ENCODE results near the gene RBM33.

Gene RBM33

DNA sequence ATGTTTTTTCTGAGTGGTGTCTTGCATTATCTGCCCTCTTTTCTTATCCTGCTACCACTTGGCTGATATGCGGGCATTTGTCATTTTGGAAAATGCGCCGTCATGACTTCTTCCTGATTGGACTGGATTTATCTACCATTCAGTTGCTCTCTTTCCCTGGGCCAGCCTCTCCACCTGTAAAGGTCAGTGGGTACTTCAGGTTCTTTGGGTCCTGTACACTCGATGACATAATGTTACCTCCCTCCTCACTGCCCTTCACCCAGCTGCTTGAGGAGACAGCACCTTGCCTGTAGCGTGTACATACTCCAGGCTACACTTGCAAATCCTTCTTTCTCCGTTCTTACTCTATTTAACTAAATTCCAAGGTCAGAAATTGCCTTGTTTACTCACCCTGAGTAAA is 83.7 kb downstream of the RBM33 start:
- no peaks in the 10 kb centered on the region for H3K27me3 ChIP-seq (ENCODE audit: insufficient read depth, low read length)
- H3F3A ChIP-seq (ENCODE audit: insufficient read depth, low read length) = no peaks in the 10 kb centered on the region
- peak overlapping the region; percentile 48 for H3K27ac ChIP-seq (ENCODE audit: low read depth, low read length, poor library complexity, severe bottlenecking)
- peaks cover 69% of the 10 kb centered on the region for H3K36me3 ChIP-seq (ENCODE audit: insufficient read depth, low read length)
- no peak overlapping the region for H2AFZ ChIP-seq (ENCODE audit: low read length)
- H4K20me1 ChIP-seq (ENCODE audit: insufficient read depth, low read length) = no peaks in the 10 kb centered on the region
- no peaks in the 10 kb centered on the region for H3K9me3 ChIP-seq (ENCODE audit: low read length)
- no peak overlapping the region for H3K4me2 ChIP-seq (ENCODE audit: low read length)
- H3K4me1 ChIP-seq (ENCODE audit: insufficient read depth, low read length, severe bottlenecking) = peaks cover 91% of the 10 kb centered on the region
- H3K4me3 ChIP-seq (ENCODE audit: low read depth, low read length, poor library complexity, severe bottlenecking) = no peak overlapping the region
- H3K9ac ChIP-seq (ENCODE audit: low read length) = no peak overlapping the region
- no peak for TF ChIP-seq EZH2 (IDR thresholded peaks at IDR 0.05; ENCODE audit: borderline replicate concordance, low read length)
- TF ChIP-seq, protein P1, sequence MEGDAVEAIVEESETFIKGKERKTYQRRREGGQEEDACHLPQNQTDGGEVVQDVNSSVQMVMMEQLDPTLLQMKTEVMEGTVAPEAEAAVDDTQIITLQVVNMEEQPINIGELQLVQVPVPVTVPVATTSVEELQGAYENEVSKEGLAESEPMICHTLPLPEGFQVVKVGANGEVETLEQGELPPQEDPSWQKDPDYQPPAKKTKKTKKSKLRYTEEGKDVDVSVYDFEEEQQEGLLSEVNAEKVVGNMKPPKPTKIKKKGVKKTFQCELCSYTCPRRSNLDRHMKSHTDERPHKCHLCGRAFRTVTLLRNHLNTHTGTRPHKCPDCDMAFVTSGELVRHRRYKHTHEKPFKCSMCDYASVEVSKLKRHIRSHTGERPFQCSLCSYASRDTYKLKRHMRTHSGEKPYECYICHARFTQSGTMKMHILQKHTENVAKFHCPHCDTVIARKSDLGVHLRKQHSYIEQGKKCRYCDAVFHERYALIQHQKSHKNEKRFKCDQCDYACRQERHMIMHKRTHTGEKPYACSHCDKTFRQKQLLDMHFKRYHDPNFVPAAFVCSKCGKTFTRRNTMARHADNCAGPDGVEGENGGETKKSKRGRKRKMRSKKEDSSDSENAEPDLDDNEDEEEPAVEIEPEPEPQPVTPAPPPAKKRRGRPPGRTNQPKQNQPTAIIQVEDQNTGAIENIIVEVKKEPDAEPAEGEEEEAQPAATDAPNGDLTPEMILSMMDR (IDR thresholded peaks at IDR 0.05; ENCODE audit: low read length) = no peak
- no peaks in the 10 kb centered on the region for H3K9me2 ChIP-seq (ENCODE audit: low read depth, low read length)
- peaks cover 35% of the 10 kb centered on the region for H3K79me2 ChIP-seq (ENCODE audit: insufficient read depth, low read length)

DNA sequence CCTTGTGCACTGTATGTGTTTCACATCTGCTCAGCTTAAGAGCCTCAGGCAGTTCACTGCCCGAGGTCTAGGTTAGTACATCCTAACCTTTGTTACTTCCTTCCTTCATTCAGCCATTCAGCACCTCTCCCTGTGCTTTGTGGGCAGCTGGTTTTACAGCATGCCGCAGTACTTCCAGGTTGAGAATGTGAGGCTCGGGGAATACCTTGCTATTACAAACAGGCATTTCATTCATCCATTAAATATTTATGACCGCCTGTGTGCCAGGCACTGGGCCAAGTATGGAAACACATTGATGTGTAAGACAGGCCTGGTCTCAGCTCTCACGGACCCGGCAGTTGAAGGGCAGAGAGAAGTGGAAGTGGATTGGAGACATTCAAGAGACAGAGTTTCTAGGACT is 85.4 kb downstream of the RBM33 start:
- Histone ChIP-seq H3K4me2 (ENCODE audit: low read length) (peak overlapping the region; percentile 37; the same call in 1 of the 2 replicates), H3K9me3 (ENCODE audit: low read length) (no peaks in the 10 kb centered on the region), H3K4me1 (ENCODE audit: insufficient read depth, low read length, severe bottlenecking) (peaks cover 84% of the 10 kb centered on the region), H3K27me3 (ENCODE audit: insufficient read depth, low read length) (no peaks in the 10 kb centered on the region), H3F3A (ENCODE audit: insufficient read depth, low read length) (no peaks in the 10 kb centered on the region), H3K79me2 (ENCODE audit: insufficient read depth, low read length) (peaks cover 20% of the 10 kb centered on the region), H2AFZ (ENCODE audit: low read length) (no peak overlapping the region), H3K36me3 (ENCODE audit: insufficient read depth, low read length) (peaks cover 63% of the 10 kb centered on the region), H4K20me1 (ENCODE audit: insufficient read depth, low read length) (no peaks in the 10 kb centered on the region), H3K9ac (ENCODE audit: low read length) (no peak overlapping the region; the same call in 1 of the 2 replicates), H3K4me3 (ENCODE audit: low read depth, low read length, poor library complexity, severe bottlenecking) (no peak overlapping the region), H3K9me2 (ENCODE audit: low read depth, low read length) (no peaks in the 10 kb centered on the region), H3K27ac (ENCODE audit: low read depth, low read length, poor library complexity, severe bottlenecking) (peak overlapping the region; percentile 48)
- TF ChIP-seq, protein P1 (IDR thresholded peaks at IDR 0.05; ENCODE audit: low read length) = no peak
- TF ChIP-seq EZH2 (IDR thresholded peaks at IDR 0.05; ENCODE audit: borderline replicate concordance, low read length) = no peak

DNA sequence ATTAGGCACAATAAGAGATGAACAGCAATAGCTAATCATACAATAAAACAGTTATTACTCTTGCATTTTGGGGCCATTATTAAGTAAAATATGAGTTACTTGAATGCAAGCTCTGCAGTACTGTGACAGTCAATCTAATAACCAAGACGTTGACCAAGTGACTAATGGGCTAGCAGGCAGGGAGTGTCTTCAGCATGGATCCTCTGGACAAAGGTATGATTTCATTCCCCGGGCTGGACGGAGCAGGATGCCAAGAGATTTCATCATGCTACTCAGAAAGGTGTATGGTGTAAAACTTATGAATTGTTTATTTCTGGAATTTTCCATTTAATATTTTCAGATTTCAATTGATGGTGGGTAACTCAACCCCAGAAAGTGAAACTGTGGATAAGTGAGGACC is 86.9 kb downstream of the RBM33 start:
- Histone ChIP-seq H3K79me2 (ENCODE audit: insufficient read depth, low read length) (peaks cover 9% of the 10 kb centered on the region), H2AFZ (ENCODE audit: low read length) (no peak overlapping the region), H3K27ac (ENCODE audit: low read depth, low read length, poor library complexity, severe bottlenecking) (peak overlapping the region; percentile 67), H4K20me1 (ENCODE audit: insufficient read depth, low read length) (no peaks in the 10 kb centered on the region; the same call in 1 of the 2 replicates), H3K36me3 (ENCODE audit: insufficient read depth, low read length) (peaks cover 69% of the 10 kb centered on the region), H3K27me3 (ENCODE audit: insufficient read depth, low read length) (no peaks in the 10 kb centered on the region), H3K9me2 (ENCODE audit: low read depth, low read length) (no peaks in the 10 kb centered on the region), H3F3A (ENCODE audit: insufficient read depth, low read length) (no peaks in the 10 kb centered on the region), H3K9me3 (ENCODE audit: low read length) (no peaks in the 10 kb centered on the region), H3K4me3 (ENCODE audit: low read depth, low read length, poor library complexity, severe bottlenecking) (no peak overlapping the region), H3K9ac (ENCODE audit: low read length) (no peak overlapping the region), H3K4me1 (ENCODE audit: insufficient read depth, low read length, severe bottlenecking) (peaks cover 78% of the 10 kb centered on the region), H3K4me2 (ENCODE audit: low read length) (no peak overlapping the region)
- TF ChIP-seq, protein P1 (IDR thresholded peaks at IDR 0.05; ENCODE audit: low read length) = no peak
- no peak for TF ChIP-seq EZH2 (IDR thresholded peaks at IDR 0.05; ENCODE audit: borderline replicate concordance, low read length)
